Fibroblast of villous mesenchyme (primary cell): ENCODE measurements around the gene CHTOP. TPM values are rescaled to one million over a fixed set of nuclear protein-coding genes. Genes with fewer than 3 reads are reported as not detected.
"Not testable (repeated sequence)": the region's sequence is repeated elsewhere in the genome, so short reads cannot be mapped to it uniquely, and the experiment has no call there.

Source experiments
- DNase-seq: peaks from one replicate; pipeline ENCODE4 v3.0.0-alpha.2; 2010; ENCODE audit warnings: low read depth
- H3K4me3 ChIP-seq: 2 replicates; pipeline ENCODE4 v1.5.1; 2011; ENCODE audit warnings: low read depth, mild to moderate bottlenecking, low read length
- total RNA-seq: library from RNA; depleted of rRNA; stranded (reverse); fragments of >200 nt; gene quantifications from 2 replicates; pipeline ENCODE4 v1.2.3, GENCODE V29; 2012
- TF ChIP-seq, protein P1 (sequence below): IDR thresholded peaks from 2 replicates; pipeline ENCODE4 v1.5.1; 2012; ENCODE audit warnings: low read depth, mild to moderate bottlenecking, low read length; ENCODE audit not compliant: insufficient read depth

The CHTOP gene
- total RNA-seq, result 41.9 and 47.9 TPM in 2 replicates

DNA sequence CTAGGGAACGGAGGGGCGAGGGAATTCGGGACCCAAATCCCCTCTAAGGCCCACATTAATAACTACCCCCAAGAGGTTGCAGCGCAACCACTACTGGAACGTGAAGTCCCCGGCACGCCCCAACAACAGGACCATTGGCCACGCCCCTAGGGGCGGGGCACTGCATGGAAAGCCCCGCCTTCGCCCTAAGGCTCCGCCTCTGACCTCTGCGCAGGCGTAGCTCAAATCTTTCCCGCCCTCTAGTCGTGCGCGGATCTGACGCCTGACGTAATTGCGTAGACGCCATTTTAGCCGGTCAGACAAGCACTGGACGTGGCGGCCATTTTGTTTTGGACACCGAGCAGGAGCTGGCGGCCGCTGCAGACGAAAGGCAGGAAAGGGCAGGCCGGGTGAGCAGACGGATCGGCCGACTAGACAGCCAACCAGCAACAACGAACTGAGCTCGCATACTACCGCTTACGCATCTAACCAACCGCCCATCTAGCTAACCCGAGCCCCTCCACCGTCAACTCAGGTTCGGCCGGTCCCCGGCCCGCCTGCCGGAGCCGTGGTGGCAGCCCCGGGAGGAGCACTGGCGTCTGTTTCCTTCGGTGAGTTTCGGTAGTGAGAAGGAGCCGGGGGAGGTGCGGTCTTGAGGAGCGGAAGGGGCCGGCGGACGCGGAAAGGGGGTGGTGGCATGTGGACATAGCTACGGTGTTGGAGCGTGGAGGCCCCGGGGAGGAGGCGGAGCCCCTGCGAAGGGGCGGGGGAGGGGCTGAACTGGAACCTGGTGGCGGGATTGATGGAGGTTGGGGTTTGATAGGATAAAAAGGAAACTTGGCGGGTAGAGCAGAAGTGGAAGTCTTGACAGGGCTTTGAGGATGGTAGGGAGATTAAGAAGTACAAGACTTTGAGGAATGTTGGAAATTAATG is at the start of gene CHTOP:
TSS of gene CHTOP (plus strand) at position 313 of the 912 bp plus-strand sequence. CDS start 2,523 bp downstream, outside the sequence.
- TF ChIP-seq, protein P1, sequence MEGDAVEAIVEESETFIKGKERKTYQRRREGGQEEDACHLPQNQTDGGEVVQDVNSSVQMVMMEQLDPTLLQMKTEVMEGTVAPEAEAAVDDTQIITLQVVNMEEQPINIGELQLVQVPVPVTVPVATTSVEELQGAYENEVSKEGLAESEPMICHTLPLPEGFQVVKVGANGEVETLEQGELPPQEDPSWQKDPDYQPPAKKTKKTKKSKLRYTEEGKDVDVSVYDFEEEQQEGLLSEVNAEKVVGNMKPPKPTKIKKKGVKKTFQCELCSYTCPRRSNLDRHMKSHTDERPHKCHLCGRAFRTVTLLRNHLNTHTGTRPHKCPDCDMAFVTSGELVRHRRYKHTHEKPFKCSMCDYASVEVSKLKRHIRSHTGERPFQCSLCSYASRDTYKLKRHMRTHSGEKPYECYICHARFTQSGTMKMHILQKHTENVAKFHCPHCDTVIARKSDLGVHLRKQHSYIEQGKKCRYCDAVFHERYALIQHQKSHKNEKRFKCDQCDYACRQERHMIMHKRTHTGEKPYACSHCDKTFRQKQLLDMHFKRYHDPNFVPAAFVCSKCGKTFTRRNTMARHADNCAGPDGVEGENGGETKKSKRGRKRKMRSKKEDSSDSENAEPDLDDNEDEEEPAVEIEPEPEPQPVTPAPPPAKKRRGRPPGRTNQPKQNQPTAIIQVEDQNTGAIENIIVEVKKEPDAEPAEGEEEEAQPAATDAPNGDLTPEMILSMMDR, result no peak
- H3K4me3 ChIP-seq, result peak within 1 kb of the TSS; percentile 100
- peak; percentile 99 for DNase-seq

GRCh38 chr1:153585006-153585405 is 48.9 kb upstream of the CHTOP start:
- H3K4me3 ChIP-seq, result no peak overlapping the region
- DNase-seq, result no peak
- TF ChIP-seq, protein P1, result no peak

- TF ChIP-seq, protein P1, result no peak
- DNase-seq, result no peak
- H3K4me3 ChIP-seq, result no peak overlapping the region
Observed at GRCh38 chr1:153586347-153586746, 47.5 kb upstream of the CHTOP start.

DNA sequence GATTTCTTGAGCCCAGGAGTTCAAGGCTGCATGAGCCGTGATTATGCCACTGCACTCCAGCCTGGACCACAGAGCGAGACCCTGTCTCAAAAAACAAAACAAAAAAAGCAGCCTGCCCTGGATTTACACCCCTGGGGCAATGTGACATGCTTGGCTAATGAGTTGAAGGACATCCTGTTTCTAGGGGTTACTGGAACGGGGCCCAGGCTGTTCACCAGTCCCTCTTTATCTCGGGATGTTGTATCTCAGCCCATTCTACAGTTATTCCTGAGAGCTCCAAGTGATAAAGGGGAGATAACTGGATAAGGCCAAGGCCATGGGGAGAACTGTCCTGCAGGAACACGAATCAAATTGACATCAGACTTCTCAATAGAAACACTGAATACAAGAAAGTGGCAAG is 46.6 kb upstream of the CHTOP start:
- DNase-seq, result no peak
- TF ChIP-seq, protein P1, result no peak
- no peak overlapping the region for H3K4me3 ChIP-seq

DNA sequence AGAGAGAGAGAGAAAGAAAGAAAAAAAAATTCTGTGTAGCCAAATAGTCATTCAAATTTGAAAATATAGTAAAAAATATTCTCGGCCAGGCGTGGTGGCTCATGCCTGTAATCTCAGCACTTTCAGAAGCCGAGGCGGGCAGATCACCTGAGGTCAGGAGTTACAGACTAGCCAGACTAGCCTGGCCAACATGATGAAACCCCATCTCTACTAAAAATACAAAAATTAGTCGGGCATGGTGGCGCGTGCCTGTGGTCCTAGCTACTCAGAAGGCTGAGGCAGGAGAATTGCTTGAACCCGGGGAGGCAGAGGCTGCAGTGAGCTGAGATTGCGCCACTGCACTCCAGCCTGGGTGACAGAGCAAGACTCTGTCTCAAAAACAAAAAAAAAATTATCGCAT is 45.8 kb upstream of the CHTOP start:
- not testable (repeated sequence) for H3K4me3 ChIP-seq, DNase-seq

DNA sequence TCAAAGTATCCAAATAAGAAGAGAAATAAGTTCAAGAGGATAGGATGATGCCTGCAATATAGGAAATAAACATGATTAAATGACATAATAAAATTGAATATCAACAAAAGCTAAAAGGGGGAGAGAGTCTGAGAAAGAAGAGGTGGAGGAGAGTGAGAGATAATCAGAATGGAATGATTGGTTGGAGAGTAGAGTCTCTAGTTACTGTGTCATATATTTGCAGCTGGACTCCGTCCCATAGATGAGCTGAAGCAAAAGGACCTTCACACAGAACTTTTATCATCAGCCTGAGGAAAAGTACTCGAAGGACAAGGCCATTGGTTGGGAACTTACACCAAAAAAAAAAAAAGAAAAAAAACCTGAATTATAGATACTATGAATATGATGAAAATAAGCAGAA is 45.4 kb upstream of the CHTOP start:
- TF ChIP-seq, protein P1, result no peak
- no peak overlapping the region for H3K4me3 ChIP-seq
- peak; percentile 44 for DNase-seq

- DNase-seq, result no peak
Observed at GRCh38 chr1:153592748-153593147, 41.1 kb upstream of the CHTOP start.

More at GRCh38 chr1:153592748-153593147, 41.1 kb upstream of the CHTOP start:
- no peak overlapping the region for H3K4me3 ChIP-seq
- TF ChIP-seq, protein P1, result no peak
